Measurements from ENCODE around the gene TANC1. TPM values are rescaled to one million over a fixed set of nuclear protein-coding genes. Genes with fewer than 3 reads are reported as not detected.
"Not testable (repeated sequence)": the region's sequence is repeated elsewhere in the genome, so short reads cannot be mapped to it uniquely, and the experiment has no call there.

TANC1 gene
- total RNA-seq, 1 donor from 2014 or later, result 0.47 TPM

GRCh38 chr2:159084384-159085370, 116.2 kb downstream of the TANC1 start:
- Mint-ChIP-seq H3K4me3 (no peak overlapping the region), H3K27me3 (ENCODE audit: insufficient read depth) (no peaks in the 10 kb centered on the region), H3K4me1 (ENCODE audit: low read depth) (no peaks in the 10 kb centered on the region), H3K36me3 (ENCODE audit: low read depth) (no peaks in the 10 kb centered on the region), H3K9me3 (no peaks in the 10 kb centered on the region), H3K27ac (no peak overlapping the region)
- intact Hi-C loops (cut with micrococcal nuclease), result no loop called here
- no peak for DNase-seq (ENCODE audit: low spot score)

GRCh38 chr2:159086342-159086741, 117.9 kb downstream of the TANC1 start:
- Mint-ChIP-seq H3K4me3 (no peak overlapping the region), H3K27me3 (ENCODE audit: insufficient read depth) (no peaks in the 10 kb centered on the region), H3K9me3 (no peaks in the 10 kb centered on the region), H3K27ac (no peak overlapping the region), H3K4me1 (ENCODE audit: low read depth) (peaks cover 9% of the 10 kb centered on the region), H3K36me3 (ENCODE audit: low read depth) (no peaks in the 10 kb centered on the region)
- no peak for DNase-seq (ENCODE audit: low spot score)
- intact Hi-C loops (cut with micrococcal nuclease), result no loop called here

- H3K9me3 Mint-ChIP-seq, result no peaks in the 10 kb centered on the region
- peaks cover 14% of the 10 kb centered on the region for H3K4me1 Mint-ChIP-seq (ENCODE audit: low read depth)
- DNase-seq (ENCODE audit: low spot score), result no peak
- H3K27ac Mint-ChIP-seq, result no peak overlapping the region
- intact Hi-C loops (cut with micrococcal nuclease), result no loop called here
- H3K4me3 Mint-ChIP-seq, result no peak overlapping the region
- H3K27me3 Mint-ChIP-seq (ENCODE audit: insufficient read depth), result no peaks in the 10 kb centered on the region
- no peaks in the 10 kb centered on the region for H3K36me3 Mint-ChIP-seq (ENCODE audit: low read depth)
These were observed 118.4 kb downstream of the TANC1 start for GRCh38 chr2:159086826-159087225.

GRCh38 chr2:159088906-159089305, 120.5 kb downstream of the TANC1 start:
- Mint-ChIP-seq H3K9me3 (no peaks in the 10 kb centered on the region), H3K36me3 (ENCODE audit: low read depth) (no peaks in the 10 kb centered on the region)

GRCh38 chr2:159089543-159089942, 121.1 kb downstream of the TANC1 start:
- no peaks in the 10 kb centered on the region for H3K27me3 Mint-ChIP-seq (ENCODE audit: insufficient read depth)
- DNase-seq (ENCODE audit: low spot score), result no peak
- no peak overlapping the region for H3K27ac Mint-ChIP-seq
- no peak overlapping the region for H3K4me3 Mint-ChIP-seq
- H3K9me3 Mint-ChIP-seq, result no peaks in the 10 kb centered on the region
- H3K4me1 Mint-ChIP-seq (ENCODE audit: low read depth), result peaks cover 40% of the 10 kb centered on the region
- H3K36me3 Mint-ChIP-seq (ENCODE audit: low read depth), result no peaks in the 10 kb centered on the region
- intact Hi-C loops (cut with micrococcal nuclease), result no loop called here

More at GRCh38 chr2:159088906-159089305, 120.5 kb downstream of the TANC1 start:
- H3K4me1 Mint-ChIP-seq (ENCODE audit: low read depth), result peaks cover 34% of the 10 kb centered on the region
- DNase-seq (ENCODE audit: low spot score), result no peak
- no peak overlapping the region for H3K4me3 Mint-ChIP-seq
- no peaks in the 10 kb centered on the region for H3K27me3 Mint-ChIP-seq (ENCODE audit: insufficient read depth)
- no peak overlapping the region for H3K27ac Mint-ChIP-seq
- intact Hi-C loops (cut with micrococcal nuclease), result no loop called here

- no peak overlapping the region for H3K4me3 Mint-ChIP-seq
These were observed 122.2 kb downstream of the TANC1 start for GRCh38 chr2:159090514-159091201.

GRCh38 chr2:159091381-159091780, 122.9 kb downstream of the TANC1 start:
- H3K27me3 Mint-ChIP-seq (ENCODE audit: insufficient read depth), result no peaks in the 10 kb centered on the region
- H3K27ac Mint-ChIP-seq, result no peak overlapping the region
- intact Hi-C loops (cut with micrococcal nuclease), result no loop called here
- H3K4me1 Mint-ChIP-seq (ENCODE audit: low read depth), result peaks cover 40% of the 10 kb centered on the region
- peaks cover under 1% of the 10 kb centered on the region for H3K36me3 Mint-ChIP-seq (ENCODE audit: low read depth)
- no peak overlapping the region for H3K4me3 Mint-ChIP-seq
- H3K9me3 Mint-ChIP-seq, result peaks cover 8% of the 10 kb centered on the region
- DNase-seq (ENCODE audit: low spot score), result no peak

More at GRCh38 chr2:159090514-159091201, 122.2 kb downstream of the TANC1 start:
- peaks cover under 1% of the 10 kb centered on the region for H3K9me3 Mint-ChIP-seq
- H3K4me1 Mint-ChIP-seq (ENCODE audit: low read depth), result peaks cover 40% of the 10 kb centered on the region
- H3K36me3 Mint-ChIP-seq (ENCODE audit: low read depth), result no peaks in the 10 kb centered on the region
- DNase-seq (ENCODE audit: low spot score), result no peak
- intact Hi-C loops (cut with micrococcal nuclease), result no loop called here
- no peaks in the 10 kb centered on the region for H3K27me3 Mint-ChIP-seq (ENCODE audit: insufficient read depth)
- H3K27ac Mint-ChIP-seq, result no peak overlapping the region

- no peak overlapping the region for H3K27ac Mint-ChIP-seq
- intact Hi-C loops (cut with micrococcal nuclease), result no loop called here
- H3K4me1 Mint-ChIP-seq (ENCODE audit: low read depth), result peaks cover 40% of the 10 kb centered on the region
- H3K27me3 Mint-ChIP-seq (ENCODE audit: insufficient read depth), result no peaks in the 10 kb centered on the region
- DNase-seq (ENCODE audit: low spot score), result no peak
- H3K9me3 Mint-ChIP-seq, result peaks cover 14% of the 10 kb centered on the region
- H3K36me3 Mint-ChIP-seq (ENCODE audit: low read depth), result peaks cover 2% of the 10 kb centered on the region
- H3K4me3 Mint-ChIP-seq, result no peak overlapping the region
These were observed 123.5 kb downstream of the TANC1 start for GRCh38 chr2:159091976-159092375.

- no peaks in the 10 kb centered on the region for H3K27me3 Mint-ChIP-seq (ENCODE audit: insufficient read depth)
- H3K4me3 Mint-ChIP-seq, result no peak overlapping the region
- H3K4me1 Mint-ChIP-seq (ENCODE audit: low read depth), result peaks cover 41% of the 10 kb centered on the region
- peaks cover 16% of the 10 kb centered on the region for H3K9me3 Mint-ChIP-seq
- intact Hi-C loops (cut with micrococcal nuclease), result no loop called here
- DNase-seq (ENCODE audit: low spot score), result no peak
- no peak overlapping the region for H3K27ac Mint-ChIP-seq
- H3K36me3 Mint-ChIP-seq (ENCODE audit: low read depth), result peaks cover 2% of the 10 kb centered on the region
These were observed 125.1 kb downstream of the TANC1 start for GRCh38 chr2:159093497-159093896.

GRCh38 chr2:159094173-159094737, 125.8 kb downstream of the TANC1 start:
- Mint-ChIP-seq H3K27me3 (ENCODE audit: insufficient read depth) (no peaks in the 10 kb centered on the region), H3K4me1 (ENCODE audit: low read depth) (peaks cover 46% of the 10 kb centered on the region), H3K36me3 (ENCODE audit: low read depth) (peaks cover 2% of the 10 kb centered on the region), H3K27ac (no peak overlapping the region), H3K4me3 (no peak overlapping the region), H3K9me3 (peaks cover 16% of the 10 kb centered on the region)
- intact Hi-C loops (cut with micrococcal nuclease), result no loop called here
- DNase-seq (ENCODE audit: low spot score), result no peak

GRCh38 chr2:159095813-159096212, 127.4 kb downstream of the TANC1 start:
- H3K4me1 Mint-ChIP-seq (ENCODE audit: low read depth), result peaks cover 41% of the 10 kb centered on the region

GRCh38 chr2:159096302-159096855, 127.9 kb downstream of the TANC1 start:
- peaks cover 37% of the 10 kb centered on the region for H3K4me1 Mint-ChIP-seq (ENCODE audit: low read depth)
- H3K27ac Mint-ChIP-seq; H3K36me3 Mint-ChIP-seq (ENCODE audit: low read depth); DNase-seq (ENCODE audit: low spot score); H3K4me3 Mint-ChIP-seq; H3K27me3 Mint-ChIP-seq (ENCODE audit: insufficient read depth); intact Hi-C loops (cut with micrococcal nuclease): not testable (repeated sequence)
- H3K9me3 Mint-ChIP-seq, result peaks cover 16% of the 10 kb centered on the region

More at GRCh38 chr2:159095813-159096212, 127.4 kb downstream of the TANC1 start:
- DNase-seq (ENCODE audit: low spot score), result no peak
- peaks cover 16% of the 10 kb centered on the region for H3K9me3 Mint-ChIP-seq
- no peak overlapping the region for H3K27ac Mint-ChIP-seq
- peaks cover 2% of the 10 kb centered on the region for H3K36me3 Mint-ChIP-seq (ENCODE audit: low read depth)
- H3K4me3 Mint-ChIP-seq, result no peak overlapping the region
- intact Hi-C loops (cut with micrococcal nuclease), result no loop called here
- no peaks in the 10 kb centered on the region for H3K27me3 Mint-ChIP-seq (ENCODE audit: insufficient read depth)
